GM12865 (cell line): ENCODE data around the gene FXN.
"Not testable (repeated sequence)": the region's sequence is repeated elsewhere in the genome, so short reads cannot be mapped to it uniquely, and the experiment has no call there.

Source experiments
- DNase-seq: peaks from one replicate; pipeline ENCODE4 v3.0.0; 2010; ENCODE audit warnings: low read depth
- H3K4me3 ChIP-seq: 2 replicates; pipeline ENCODE4 v1.5.1; 2011; ENCODE audit warnings: mild to moderate bottlenecking, low read depth, low read length, control low read depth
- CTCF ChIP-seq: IDR thresholded peaks from 2 replicates; pipeline ENCODE4 v1.5.1; 2011; ENCODE audit warnings: low read length, control low read depth, low read depth, inconsistent platforms; ENCODE audit not compliant: insufficient read depth; ENCODE audit errors: missing control alignments

FXN gene

GRCh38 chr9:69107771-69108170 lies 72.2 kb downstream of the FXN start:
- no peak overlapping the region for H3K4me3 ChIP-seq
- TF ChIP-seq CTCF = no peak
- DNase-seq = no peak

- not testable (repeated sequence) for H3K4me3 ChIP-seq
These were observed 73.2 kb downstream of the FXN start for GRCh38 chr9:69108706-69109105.

GRCh38 chr9:69109152-69109551 lies 73.6 kb downstream of the FXN start:
- no peak for DNase-seq
- no peak for TF ChIP-seq CTCF

More at GRCh38 chr9:69108706-69109105, 73.2 kb downstream of the FXN start:
- not testable (repeated sequence) for DNase-seq

GRCh38 chr9:69112646-69113045 lies 77.1 kb downstream of the FXN start:
- not testable (repeated sequence) for H3K4me3 ChIP-seq, DNase-seq

More at GRCh38 chr9:69109152-69109551, 73.6 kb downstream of the FXN start:
- H3K4me3 ChIP-seq = no peak overlapping the region

- no peak for TF ChIP-seq CTCF
- no peak for DNase-seq
These were observed 80.1 kb downstream of the FXN start for GRCh38 chr9:69115621-69116020.

GRCh38 chr9:69118656-69119055 lies 83.1 kb downstream of the FXN start:
- no peak overlapping the region for H3K4me3 ChIP-seq
- no peak for TF ChIP-seq CTCF
- DNase-seq = no peak

More at GRCh38 chr9:69115621-69116020, 80.1 kb downstream of the FXN start:
- no peak overlapping the region for H3K4me3 ChIP-seq

- DNase-seq = peak; percentile 21
- no peak for TF ChIP-seq CTCF
- peak overlapping the region; percentile 69 for H3K4me3 ChIP-seq
These were observed 85.0 kb downstream of the FXN start for GRCh38 chr9:69120380-69121154.

GRCh38 chr9:69121155-69122081 lies 85.9 kb downstream of the FXN start:
- peak overlapping the region; percentile 69 for H3K4me3 ChIP-seq
- DNase-seq = peak; percentile 32
- no peak for TF ChIP-seq CTCF
